ENCODE data around the gene NEB.

- TF ChIP-seq GATA2 (IDR thresholded peaks at IDR 0.05; ENCODE audit: low read depth, low read length) (no peak), GATA3 (IDR thresholded peaks at IDR 0.05; ENCODE audit: low read depth, low read length) (no peak)
Measured at GRCh38 chr2:151682459-151683003, 51.7 kb downstream of the NEB start.

Measured in SH-SY5Y (cell line).